Activated CD4-positive, CD25-positive, alpha-beta regulatory T cell (primary cell): ENCODE data around the gene DICER1.

ENCODE experiments used
- DNase-seq, 4 experiments: peaks; one replicate each; lab custom pipeline; 2025; lab: John Stamatoyannopoulos, UW

The DICER1 gene

DNA sequence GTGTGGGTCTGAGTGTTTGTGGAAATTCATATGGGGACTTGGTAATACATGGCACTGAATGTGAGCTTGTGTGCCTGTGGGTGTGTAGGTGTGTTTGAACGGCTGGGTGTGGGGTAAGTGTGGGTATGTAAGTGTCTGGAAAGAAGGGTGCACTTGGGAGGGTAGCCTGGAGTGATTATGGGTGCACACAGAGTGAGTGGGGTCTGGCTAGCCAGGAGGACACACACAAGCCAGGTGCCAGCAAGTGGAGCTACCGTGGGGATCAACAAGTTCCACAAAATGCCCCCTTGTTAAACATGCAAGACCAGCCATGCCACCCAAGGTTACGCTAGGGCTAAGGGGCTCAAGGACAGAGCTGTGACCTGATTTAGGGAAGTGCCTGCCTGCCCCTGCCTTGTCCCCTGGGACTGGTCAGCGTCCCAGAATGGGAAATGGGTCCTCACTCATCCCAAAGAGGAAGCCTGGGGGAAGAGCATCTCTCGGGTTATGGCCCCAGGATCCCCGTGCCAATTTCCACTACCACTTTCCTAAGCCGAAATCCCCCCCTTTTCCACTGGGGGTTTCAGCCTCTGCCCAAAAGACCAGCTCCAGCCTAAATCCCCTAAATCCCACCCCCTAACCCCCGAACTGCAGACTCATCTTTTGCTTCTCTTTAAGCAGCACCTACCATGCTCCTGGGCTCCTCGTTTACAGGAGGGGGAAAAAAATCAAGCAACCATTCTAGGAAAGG, 118.6 kb downstream of the DICER1 start:
- no peak for DNase-seq

DNA sequence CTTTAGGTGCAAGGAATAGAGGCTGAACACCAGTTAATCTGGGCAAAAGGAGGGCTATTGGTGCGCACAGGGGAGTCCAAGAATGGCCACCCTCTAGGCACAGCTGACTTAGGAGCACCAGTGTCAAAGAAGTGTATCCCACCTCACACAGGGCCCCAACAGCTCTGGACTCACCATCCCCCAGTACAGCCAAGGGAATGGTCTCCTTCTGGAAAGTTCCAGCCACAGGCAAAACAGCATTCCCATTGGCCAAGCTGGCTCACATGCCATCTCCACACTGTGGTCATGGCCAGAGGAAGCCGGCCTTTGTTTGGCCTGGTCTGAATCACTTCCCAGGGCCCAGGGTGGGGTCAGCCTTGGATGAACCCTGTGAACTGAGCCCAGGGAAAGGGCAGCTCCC, 120.1 kb downstream of the DICER1 start:
- DNase-seq: no peak
